WTC11 (cell line): ENCODE measurements around the gene TRPV2. TPM values are rescaled to one million over a fixed set of nuclear protein-coding genes. Genes with fewer than 3 reads are reported as not detected.

Experiments
- ATAC-seq: fragments of 200-7000 bp; cut with Tn5 transposase; 2 replicates; pipeline ENCODE4 v1.10.0; 2021; ENCODE audit warnings: mild to moderate bottlenecking, moderate library complexity
- CTCF ChIA-PET: fragments of 300-600 bp; sonication (Branson Sonifier 250); formaldehyde crosslinking; loops from one replicate; lab custom pipeline; 2021; ENCODE audit warnings: antibody characterized with exemption; lab: Charles Lee
- POLR2A ChIA-PET: fragments of 350-600 bp; sonication (Branson Sonifier 250); formaldehyde crosslinking; loops from one replicate; lab custom pipeline; 2021; ENCODE audit warnings: antibody characterized with exemption; lab: Charles Lee
- DNase-seq: peaks from one replicate; pipeline ENCODE4 v3.0.0; 2021; ENCODE audit warnings: low spot score
- H3K27ac Mint-ChIP-seq: 2 replicates; pipeline ENCODE4 v1.8.0; 2021; ENCODE audit warnings: mixed read lengths
- H3K27me3 Mint-ChIP-seq: 2 replicates; pipeline ENCODE4 v1.8.0; 2021; ENCODE audit warnings: low read depth, mild to moderate bottlenecking, moderate library complexity, mixed read lengths
- H3K36me3 Mint-ChIP-seq: 2 replicates; pipeline ENCODE4 v1.8.0; 2021; ENCODE audit warnings: mixed read lengths
- H3K4me1 Mint-ChIP-seq: 2 replicates; pipeline ENCODE4 v1.8.0; 2022; ENCODE audit warnings: mixed read lengths
- H3K4me3 Mint-ChIP-seq: 2 replicates; pipeline ENCODE4 v1.8.0; 2021; ENCODE audit warnings: mild to moderate bottlenecking, moderate library complexity, mixed read lengths
- H3K9me3 Mint-ChIP-seq: 2 replicates; pipeline ENCODE4 v1.8.0; 2021; ENCODE audit warnings: mixed read lengths
- AFF4 ChIP-seq: sonication (generic); formaldehyde crosslinking; IDR thresholded peaks from 2 replicates; pipeline ENCODE4 v1.8.1; 2023; ENCODE audit warnings: mild to moderate bottlenecking, missing genetic modification reagents, borderline replicate concordance
- CBFB ChIP-seq: sonication (generic); formaldehyde crosslinking; IDR thresholded peaks from 2 replicates; pipeline ENCODE4 v1.8.1; 2022; ENCODE audit warnings: mild to moderate bottlenecking, low read depth, missing genetic modification reagents
- EMX1 ChIP-seq: fragments of 250-450 bp; sonication (Bioruptor Pico); IDR thresholded peaks from 2 replicates; pipeline ENCODE4 v1.8.0; 2021; ENCODE audit warnings: mild to moderate bottlenecking
- FOXP1 ChIP-seq: sonication (generic); formaldehyde crosslinking; IDR thresholded peaks from 2 replicates; pipeline ENCODE4 v1.8.0; 2022; ENCODE audit warnings: missing genetic modification reagents, mild to moderate bottlenecking, moderate library complexity, borderline replicate concordance
- JUN ChIP-seq: sonication (generic); formaldehyde crosslinking; IDR thresholded peaks from 2 replicates; pipeline ENCODE4 v1.8.0; 2023; ENCODE audit warnings: mild to moderate bottlenecking, missing genetic modification reagents
- PREB ChIP-seq: sonication (generic); formaldehyde crosslinking; IDR thresholded peaks from 2 replicates; pipeline ENCODE4 v1.8.1; 2022; ENCODE audit warnings: mild to moderate bottlenecking, missing genetic modification reagents, moderate library complexity, borderline replicate concordance
- PRRX2 ChIP-seq: fragments of 250-450 bp; sonication (Bioruptor Pico); IDR thresholded peaks from 2 replicates; pipeline ENCODE4 v1.8.0; 2021; ENCODE audit warnings: mild to moderate bottlenecking
- SMAD4 ChIP-seq: sonication (generic); formaldehyde crosslinking; IDR thresholded peaks from 2 replicates; pipeline ENCODE4 v1.8.0; 2022; ENCODE audit warnings: mild to moderate bottlenecking, missing genetic modification reagents
- SOX15 ChIP-seq: fragments of 250-450 bp; sonication (Bioruptor Pico); IDR thresholded peaks from 2 replicates; pipeline ENCODE4 v1.9.0; 2021; ENCODE audit warnings: mild to moderate bottlenecking
- SP1 ChIP-seq: sonication (generic); formaldehyde crosslinking; conservative IDR thresholded peaks from 2 replicates; pipeline ENCODE4 v1.8.1; 2022; ENCODE audit warnings: missing genetic modification reagents
- TCF7 ChIP-seq: sonication (generic); formaldehyde crosslinking; IDR thresholded peaks from 2 replicates; pipeline ENCODE4 v1.8.0; 2022; ENCODE audit warnings: mild to moderate bottlenecking, low read depth, missing genetic modification reagents, moderate library complexity
- TP53 ChIP-seq: sonication (generic); formaldehyde crosslinking; IDR thresholded peaks from 2 replicates; pipeline ENCODE4 v1.8.1; 2023; ENCODE audit warnings: mild to moderate bottlenecking, missing genetic modification reagents
- ZBTB43 ChIP-seq: sonication (generic); formaldehyde crosslinking; IDR thresholded peaks from 2 replicates; pipeline ENCODE4 v1.8.1; 2023; ENCODE audit warnings: mild to moderate bottlenecking, missing genetic modification reagents
- ZMAT4 ChIP-seq: fragments of 250-450 bp; sonication (Bioruptor Pico); IDR thresholded peaks from 2 replicates; pipeline ENCODE4 v1.9.0; 2021; ENCODE audit warnings: mild to moderate bottlenecking
- ZNF121 ChIP-seq: sonication (generic); formaldehyde crosslinking; IDR thresholded peaks from 2 replicates; pipeline ENCODE4 v1.8.0; 2023; ENCODE audit warnings: missing genetic modification reagents
- ZNF138 ChIP-seq: sonication (generic); formaldehyde crosslinking; conservative IDR thresholded peaks from 2 replicates; pipeline ENCODE4 v1.8.1; 2022; ENCODE audit warnings: mild to moderate bottlenecking, moderate library complexity, missing genetic modification reagents
- ZNF219 ChIP-seq: sonication (generic); formaldehyde crosslinking; IDR thresholded peaks from 2 replicates; pipeline ENCODE4 v1.8.0; 2023; ENCODE audit warnings: missing genetic modification reagents, mild to moderate bottlenecking, borderline replicate concordance
- ZNF232 ChIP-seq: sonication (generic); formaldehyde crosslinking; IDR thresholded peaks from 2 replicates; pipeline ENCODE4 v1.8.0; 2022; ENCODE audit warnings: mild to moderate bottlenecking, missing genetic modification reagents
- ZNF263 ChIP-seq: sonication (generic); formaldehyde crosslinking; IDR thresholded peaks from 2 replicates; pipeline ENCODE4 v1.8.1; 2022; ENCODE audit warnings: low read depth, mild to moderate bottlenecking, moderate library complexity, missing genetic modification reagents
- ZNF317 ChIP-seq: sonication (generic); formaldehyde crosslinking; IDR thresholded peaks from 2 replicates; pipeline ENCODE4 v1.8.1; 2023; ENCODE audit warnings: low read depth, mild to moderate bottlenecking, moderate library complexity, missing genetic modification reagents, borderline replicate concordance
- ZNF396 ChIP-seq: fragments of 250-450 bp; sonication (Bioruptor Pico); IDR thresholded peaks from 2 replicates; pipeline ENCODE4 v1.8.0; 2021; ENCODE audit warnings: mild to moderate bottlenecking, moderate library complexity, borderline replicate concordance
- total RNA-seq: library from RNA; stranded (reverse); gene quantifications from 3 replicates; pipeline ENCODE4 v1.2.3, GENCODE V29; 2021
- TF ChIP-seq, protein P1 (sequence below): sonication (generic); formaldehyde crosslinking; IDR thresholded peaks from 2 replicates; pipeline ENCODE4 v1.8.0; 2023; ENCODE audit warnings: missing genetic modification reagents, mild to moderate bottlenecking, borderline replicate concordance

Gene TRPV2
- total RNA-seq, 1 experiment from 2014 or later = 3.5 TPM

GRCh38 chr17:16425698-16426659 is 10.6 kb downstream of the TRPV2 start:
- peaks cover 7% of the 10 kb centered on the region for H3K4me1 Mint-ChIP-seq
- no peak for DNase-seq
- H3K9me3 Mint-ChIP-seq = no peaks in the 10 kb centered on the region
- POLR2A ChIA-PET = interaction anchor here (2.6 kb wide), 1 partner anchor 13 kb away, joined by 16 read pairs; no protein-coding TSS in a partner anchor
- TF ChIP-seq TCF7 (CRISPR knock-in tag) (no peak), ZNF232 (no peak), PRRX2 (CRISPR knock-in tag) (no peak), SMAD4 (no peak), PREB (CRISPR knock-in tag) (no peak), ZNF121 (CRISPR knock-in tag) (no peak), ZBTB43 (CRISPR knock-in tag) (no peak), EMX1 (CRISPR knock-in tag) (no peak), ZMAT4 (CRISPR knock-in tag) (no peak), JUN (CRISPR knock-in tag) (no peak)
- TF ChIP-seq, all 79 proteins: peak for 0
- peaks cover 7% of the 10 kb centered on the region; the same call in 1 of the 2 replicates for H3K27me3 Mint-ChIP-seq
- H3K27ac Mint-ChIP-seq = no peak overlapping the region; the same call in 1 of the 2 replicates
- H3K36me3 Mint-ChIP-seq = no peaks in the 10 kb centered on the region
- H3K4me3 Mint-ChIP-seq = no peak overlapping the region
- ATAC-seq = no peak
- CTCF ChIA-PET = interaction anchor here (1.6 to 2.8 kb wide), 3 partner anchors 11 to 62 kb away, joined by 7 to 49 read pairs (median 31); partner anchors contain the start of gene TRPV2

DNA sequence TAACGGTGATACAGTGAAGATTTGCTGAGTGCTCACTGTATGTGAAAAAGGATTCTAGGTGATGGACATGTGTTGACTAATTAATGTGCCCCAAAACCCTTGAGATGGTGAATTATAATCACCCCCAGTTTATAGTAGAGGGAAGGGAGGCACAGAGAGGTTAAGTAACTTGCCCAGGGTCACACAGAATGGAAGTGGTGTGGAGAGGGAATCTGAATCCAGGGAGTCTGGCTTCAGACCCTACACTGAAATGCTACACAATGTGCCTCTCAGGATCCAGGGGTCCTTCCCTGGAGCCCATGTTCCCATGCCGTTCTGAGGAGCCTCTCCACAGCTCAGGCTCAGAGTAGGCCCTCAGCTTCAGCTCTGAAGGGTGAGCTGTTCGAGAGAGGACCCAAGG is 11.6 kb downstream of the TRPV2 start:
- Mint-ChIP-seq H3K9me3 (no peaks in the 10 kb centered on the region), H3K4me3 (no peak overlapping the region), H3K27ac (no peak overlapping the region), H3K36me3 (no peaks in the 10 kb centered on the region), H3K4me1 (peaks cover 7% of the 10 kb centered on the region), H3K27me3 (peaks cover 7% of the 10 kb centered on the region; the same call in 1 of the 2 replicates)
- ChIA-PET POLR2A (interaction anchor here (2.6 kb wide), 1 partner anchor 12 kb away, joined by 16 read pairs; no protein-coding TSS in a partner anchor), CTCF (interaction anchor here (0.9 to 2.9 kb wide), 15 partner anchors 10 to 157 kb away, joined by 3 to 49 read pairs (median 8); partner anchors contain the start of gene TRPV2)
- no peak for DNase-seq
- no peak for ATAC-seq
- TF ChIP-seq TP53 (CRISPR knock-in tag) (no peak), SOX15 (CRISPR knock-in tag) (no peak), ZNF396 (CRISPR knock-in tag) (no peak), CBFB (no peak), ZNF263 (CRISPR knock-in tag) (no peak), JUN (CRISPR knock-in tag) (no peak), AFF4 (no peak), FOXP1 (CRISPR knock-in tag) (no peak), ZNF219 (CRISPR knock-in tag) (no peak), ZNF317 (no peak), ZNF138 (CRISPR knock-in tag) (no peak), SP1 (no peak)
- TF ChIP-seq, protein P1, sequence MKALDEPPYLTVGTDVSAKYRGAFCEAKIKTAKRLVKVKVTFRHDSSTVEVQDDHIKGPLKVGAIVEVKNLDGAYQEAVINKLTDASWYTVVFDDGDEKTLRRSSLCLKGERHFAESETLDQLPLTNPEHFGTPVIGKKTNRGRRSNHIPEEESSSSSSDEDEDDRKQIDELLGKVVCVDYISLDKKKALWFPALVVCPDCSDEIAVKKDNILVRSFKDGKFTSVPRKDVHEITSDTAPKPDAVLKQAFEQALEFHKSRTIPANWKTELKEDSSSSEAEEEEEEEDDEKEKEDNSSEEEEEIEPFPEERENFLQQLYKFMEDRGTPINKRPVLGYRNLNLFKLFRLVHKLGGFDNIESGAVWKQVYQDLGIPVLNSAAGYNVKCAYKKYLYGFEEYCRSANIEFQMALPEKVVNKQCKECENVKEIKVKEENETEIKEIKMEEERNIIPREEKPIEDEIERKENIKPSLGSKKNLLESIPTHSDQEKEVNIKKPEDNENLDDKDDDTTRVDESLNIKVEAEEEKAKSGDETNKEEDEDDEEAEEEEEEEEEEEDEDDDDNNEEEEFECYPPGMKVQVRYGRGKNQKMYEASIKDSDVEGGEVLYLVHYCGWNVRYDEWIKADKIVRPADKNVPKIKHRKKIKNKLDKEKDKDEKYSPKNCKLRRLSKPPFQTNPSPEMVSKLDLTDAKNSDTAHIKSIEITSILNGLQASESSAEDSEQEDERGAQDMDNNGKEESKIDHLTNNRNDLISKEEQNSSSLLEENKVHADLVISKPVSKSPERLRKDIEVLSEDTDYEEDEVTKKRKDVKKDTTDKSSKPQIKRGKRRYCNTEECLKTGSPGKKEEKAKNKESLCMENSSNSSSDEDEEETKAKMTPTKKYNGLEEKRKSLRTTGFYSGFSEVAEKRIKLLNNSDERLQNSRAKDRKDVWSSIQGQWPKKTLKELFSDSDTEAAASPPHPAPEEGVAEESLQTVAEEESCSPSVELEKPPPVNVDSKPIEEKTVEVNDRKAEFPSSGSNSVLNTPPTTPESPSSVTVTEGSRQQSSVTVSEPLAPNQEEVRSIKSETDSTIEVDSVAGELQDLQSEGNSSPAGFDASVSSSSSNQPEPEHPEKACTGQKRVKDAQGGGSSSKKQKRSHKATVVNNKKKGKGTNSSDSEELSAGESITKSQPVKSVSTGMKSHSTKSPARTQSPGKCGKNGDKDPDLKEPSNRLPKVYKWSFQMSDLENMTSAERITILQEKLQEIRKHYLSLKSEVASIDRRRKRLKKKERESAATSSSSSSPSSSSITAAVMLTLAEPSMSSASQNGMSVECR (CRISPR knock-in tag) = no peak
